Measurements from ENCODE around the gene PPIA.

The PPIA gene

GRCh38 chr7:44760034-44760580 lies 36.4 kb upstream of the PPIA start:
- Mint-ChIP-seq H3K4me1 (peaks cover 2% of the 10 kb centered on the region), H3K27ac (no peak overlapping the region), H3K9me3 (no peaks in the 10 kb centered on the region), H3K36me3 (peaks cover 5% of the 10 kb centered on the region), H3K27me3 (no peaks in the 10 kb centered on the region), H3K4me3 (no peak overlapping the region)

DNA sequence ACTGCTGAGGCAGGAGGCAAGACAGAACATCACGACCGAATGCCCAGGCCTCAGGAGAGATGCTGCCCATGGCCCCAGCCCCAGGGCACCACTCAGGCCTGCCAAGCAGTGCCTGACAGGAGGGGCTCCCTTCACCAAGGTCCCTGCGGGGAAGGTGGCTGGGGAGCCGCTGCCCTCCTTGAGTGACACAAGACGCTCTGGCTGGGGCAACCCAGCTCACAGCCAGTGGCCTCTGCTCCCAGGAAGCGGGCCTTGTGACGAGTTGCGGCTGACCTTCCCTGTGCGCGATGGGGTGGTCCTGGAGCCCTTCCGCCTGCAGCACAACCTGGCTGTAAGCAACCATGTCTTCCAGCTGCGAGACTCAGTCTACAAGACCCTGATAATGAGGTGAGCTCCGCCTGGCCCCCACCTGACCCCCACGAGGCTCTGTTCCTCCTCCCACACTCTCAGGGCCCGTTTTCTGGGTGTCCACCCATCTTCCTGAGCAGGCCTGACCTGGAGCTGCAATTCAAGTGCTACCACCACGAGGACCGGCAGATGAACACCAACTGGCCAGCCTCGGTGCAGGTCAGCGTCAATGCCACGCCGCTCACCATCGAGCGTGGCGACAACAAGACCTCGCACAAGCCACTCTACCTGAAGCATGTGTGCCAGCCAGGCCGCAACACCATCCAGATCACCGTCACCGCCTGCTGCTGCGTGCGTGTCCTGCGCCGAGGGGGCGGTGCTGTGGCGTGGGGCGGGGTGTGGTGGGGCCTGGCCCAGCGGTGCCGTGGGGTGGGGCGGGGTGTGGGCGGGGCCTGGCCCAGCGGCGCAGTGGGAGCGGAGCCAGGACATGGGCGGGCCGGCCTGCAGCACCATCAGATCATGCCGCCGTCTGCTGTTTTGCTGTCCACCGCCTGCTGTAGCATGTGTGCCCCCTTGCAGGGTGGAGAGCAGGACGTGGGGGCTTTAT lies 35.0 kb upstream of the PPIA start:
- Mint-ChIP-seq H3K9me3 (no peaks in the 10 kb centered on the region), H3K36me3 (peaks cover 5% of the 10 kb centered on the region), H3K27ac (no peak overlapping the region), H3K4me3 (no peak overlapping the region), H3K27me3 (no peaks in the 10 kb centered on the region), H3K4me1 (no peaks in the 10 kb centered on the region)

DNA sequence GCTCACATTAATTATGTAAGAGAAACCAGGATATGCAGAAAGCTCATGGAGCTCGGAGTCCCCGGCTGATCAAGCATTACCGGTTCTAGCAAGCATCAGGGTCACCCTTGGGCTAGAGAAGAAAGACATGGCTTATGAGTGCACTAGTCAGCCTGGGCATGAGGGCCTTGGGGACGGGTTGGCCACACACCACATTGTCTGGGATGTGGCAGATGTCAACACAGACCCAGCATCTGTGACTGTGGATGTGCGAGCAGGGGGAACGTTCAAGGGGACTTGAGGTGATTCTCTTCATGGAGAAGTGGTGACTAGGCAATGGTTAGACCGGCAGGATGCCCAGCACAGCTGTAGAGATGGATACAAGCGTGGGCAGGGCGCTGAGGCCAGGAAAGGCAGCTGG lies 34.2 kb upstream of the PPIA start:
- H3K36me3 Mint-ChIP-seq: peaks cover 5% of the 10 kb centered on the region
- no peaks in the 10 kb centered on the region for H3K9me3 Mint-ChIP-seq

GRCh38 chr7:44762726-44763522 lies 33.6 kb upstream of the PPIA start:
- Mint-ChIP-seq H3K27me3 (no peaks in the 10 kb centered on the region), H3K27ac (no peak overlapping the region), H3K4me1 (peaks cover 7% of the 10 kb centered on the region), H3K36me3 (peaks cover 5% of the 10 kb centered on the region), H3K4me3 (no peak overlapping the region), H3K9me3 (no peaks in the 10 kb centered on the region)

More for the DNA sequence above, 34.2 kb upstream of the PPIA start:
- Mint-ChIP-seq H3K4me1 (peaks cover 3% of the 10 kb centered on the region), H3K27me3 (no peaks in the 10 kb centered on the region), H3K4me3 (no peak overlapping the region), H3K27ac (no peak overlapping the region)

GRCh38 chr7:44764081-44764480 lies 32.4 kb upstream of the PPIA start:
- Mint-ChIP-seq H3K4me3 (no peak overlapping the region), H3K4me1 (peaks cover 18% of the 10 kb centered on the region), H3K9me3 (no peaks in the 10 kb centered on the region), H3K27ac (no peak overlapping the region), H3K27me3 (no peaks in the 10 kb centered on the region), H3K36me3 (peaks cover 5% of the 10 kb centered on the region)

GRCh38 chr7:44764665-44765578 lies 31.6 kb upstream of the PPIA start:
- Mint-ChIP-seq H3K27me3 (no peaks in the 10 kb centered on the region), H3K27ac (no peak overlapping the region), H3K4me3 (no peak overlapping the region), H3K4me1 (peaks cover 27% of the 10 kb centered on the region), H3K9me3 (no peaks in the 10 kb centered on the region), H3K36me3 (peaks cover 5% of the 10 kb centered on the region)

DNA sequence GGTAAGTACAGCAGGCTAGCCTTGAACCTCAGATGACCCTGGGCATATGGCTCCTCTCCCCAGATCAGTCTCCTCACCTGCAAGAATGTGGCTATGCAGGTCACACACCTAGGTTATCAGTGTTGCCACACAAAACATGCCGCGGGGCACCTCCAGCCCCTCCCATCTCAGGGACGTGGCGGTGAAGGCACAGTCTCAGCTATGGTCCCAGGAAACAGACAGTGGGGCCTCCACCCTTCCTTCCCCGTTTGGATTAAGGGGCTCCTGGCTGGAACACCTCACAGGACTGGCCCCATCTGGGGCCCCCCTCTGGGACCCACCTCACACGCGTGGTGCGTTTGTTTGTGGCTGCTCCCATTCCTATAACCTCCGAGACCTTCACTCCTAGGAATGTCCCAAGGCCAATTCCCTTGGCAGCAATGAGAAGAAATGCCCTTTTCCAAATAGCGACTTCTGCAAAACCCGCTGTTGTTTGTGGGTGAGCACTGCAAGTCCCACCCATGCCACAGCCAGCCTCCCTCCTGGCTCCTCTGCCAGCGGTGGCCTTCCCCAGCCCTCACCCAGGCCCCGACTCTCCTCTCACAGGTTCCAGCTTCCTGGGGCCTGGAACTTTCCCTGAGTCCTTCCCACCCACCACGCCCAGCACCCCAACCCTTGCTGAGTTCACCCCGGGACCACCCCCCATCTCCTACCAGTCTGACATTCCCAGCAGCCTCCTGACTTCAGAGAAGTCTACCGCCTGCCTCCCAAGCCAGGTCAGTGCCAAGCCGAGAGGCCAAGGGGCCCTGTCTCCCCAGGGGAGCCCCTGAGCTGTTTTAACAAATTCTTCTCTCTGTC lies 30.7 kb upstream of the PPIA start:
- H3K4me3 Mint-ChIP-seq: no peak overlapping the region
- H3K27me3 Mint-ChIP-seq: no peaks in the 10 kb centered on the region
- peaks cover 36% of the 10 kb centered on the region for H3K4me1 Mint-ChIP-seq
- no peaks in the 10 kb centered on the region for H3K9me3 Mint-ChIP-seq
- H3K27ac Mint-ChIP-seq: no peak overlapping the region
- H3K36me3 Mint-ChIP-seq: peaks cover 7% of the 10 kb centered on the region

GRCh38 chr7:44766416-44766801 lies 30.1 kb upstream of the PPIA start:
- H3K4me3 Mint-ChIP-seq: no peak overlapping the region
- H3K27ac Mint-ChIP-seq: no peak overlapping the region

GRCh38 chr7:44767134-44767911 lies 29.2 kb upstream of the PPIA start:
- H3K9me3 Mint-ChIP-seq: no peaks in the 10 kb centered on the region

More at GRCh38 chr7:44766416-44766801, 30.1 kb upstream of the PPIA start:
- H3K9me3 Mint-ChIP-seq: no peaks in the 10 kb centered on the region
- H3K4me1 Mint-ChIP-seq: peaks cover 41% of the 10 kb centered on the region
- no peaks in the 10 kb centered on the region for H3K27me3 Mint-ChIP-seq
- peaks cover 7% of the 10 kb centered on the region for H3K36me3 Mint-ChIP-seq

DNA sequence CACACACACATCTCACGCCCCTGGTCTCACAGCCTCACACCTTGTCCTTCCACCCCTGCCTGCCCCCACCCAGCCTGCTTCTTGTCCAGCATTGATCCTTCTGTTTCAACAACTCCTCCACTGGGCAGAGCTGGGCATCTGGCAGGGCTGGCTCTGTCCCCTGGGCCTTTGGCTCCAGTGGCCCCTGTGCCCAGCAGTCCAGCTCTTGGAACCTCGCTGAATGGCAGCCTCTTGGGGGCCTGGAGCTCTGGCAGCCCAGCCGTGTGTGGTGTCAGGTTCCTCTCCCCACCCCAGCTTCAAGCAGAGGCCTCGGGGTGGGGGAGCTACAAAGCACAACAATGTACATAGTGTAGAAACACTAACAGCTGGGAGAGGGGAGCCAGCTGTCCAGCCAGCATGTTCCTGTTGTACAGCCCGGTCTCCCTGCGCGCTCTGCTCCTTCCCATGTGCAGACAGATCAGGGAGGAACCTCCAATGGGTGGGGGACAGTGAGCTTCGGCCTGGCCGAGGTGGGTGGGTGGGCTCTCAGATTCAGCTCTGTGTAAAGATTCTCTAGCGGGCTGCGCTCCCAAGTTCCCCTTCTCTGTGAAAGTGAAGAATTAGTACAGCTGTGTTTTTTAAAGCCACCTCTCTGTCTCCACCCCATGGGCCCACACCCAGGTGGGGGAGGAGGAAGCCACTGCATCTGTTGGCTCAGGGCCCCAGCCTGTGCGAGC lies 28.4 kb upstream of the PPIA start:
- peak overlapping the region; percentile 35 for H3K27ac Mint-ChIP-seq
- H3K4me3 Mint-ChIP-seq: no peak overlapping the region
- peaks cover 44% of the 10 kb centered on the region for H3K4me1 Mint-ChIP-seq
- peaks cover 6% of the 10 kb centered on the region for H3K36me3 Mint-ChIP-seq
- H3K9me3 Mint-ChIP-seq: no peaks in the 10 kb centered on the region
- H3K27me3 Mint-ChIP-seq: no peaks in the 10 kb centered on the region

More at GRCh38 chr7:44767134-44767911, 29.2 kb upstream of the PPIA start:
- H3K4me1 Mint-ChIP-seq: peaks cover 44% of the 10 kb centered on the region
- no peak overlapping the region for H3K4me3 Mint-ChIP-seq
- peaks cover 7% of the 10 kb centered on the region for H3K36me3 Mint-ChIP-seq
- H3K27me3 Mint-ChIP-seq: no peaks in the 10 kb centered on the region
- H3K27ac Mint-ChIP-seq: peak overlapping the region; percentile 30

- Mint-ChIP-seq H3K4me1 (peaks cover 44% of the 10 kb centered on the region), H3K27me3 (no peaks in the 10 kb centered on the region), H3K27ac (peak overlapping the region; percentile 41), H3K9me3 (no peaks in the 10 kb centered on the region), H3K4me3 (no peak overlapping the region), H3K36me3 (peaks cover 6% of the 10 kb centered on the region)
Measured at GRCh38 chr7:44768628-44769371, 27.7 kb upstream of the PPIA start.

DNA sequence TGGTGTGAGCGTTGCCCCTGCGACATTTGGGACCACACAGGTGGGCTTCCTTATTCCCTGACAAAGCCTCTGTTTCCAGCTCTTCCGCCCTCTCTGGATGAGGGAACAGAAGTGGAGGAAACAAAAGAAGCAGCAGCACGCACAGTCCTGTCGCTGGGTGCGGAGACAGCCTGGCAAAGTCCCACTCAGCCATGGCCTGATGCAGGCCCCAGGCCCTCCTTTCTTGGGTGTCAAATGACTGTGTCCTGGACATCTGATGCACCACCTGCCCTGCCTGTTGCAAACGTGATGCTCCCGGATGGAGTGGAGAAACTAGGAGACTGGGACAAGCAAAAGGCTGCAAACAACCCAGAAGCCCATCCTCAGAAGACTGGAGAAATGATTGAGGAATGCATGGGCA lies 27.1 kb upstream of the PPIA start:
- Mint-ChIP-seq H3K27ac (peak overlapping the region; percentile 48), H3K27me3 (no peaks in the 10 kb centered on the region), H3K9me3 (no peaks in the 10 kb centered on the region), H3K4me3 (peak overlapping the region; percentile 34), H3K36me3 (peaks cover 4% of the 10 kb centered on the region), H3K4me1 (peaks cover 44% of the 10 kb centered on the region)
